Neutrophil (primary cell): Measurements from ENCODE around the gene RHBDD2.
"Not testable (repeated sequence)": the region's sequence is repeated elsewhere in the genome, so short reads cannot be mapped to it uniquely, and the experiment has no call there.

Experiments
- H3K27ac ChIP-seq: fragments of 200-600 bp; sonication (generic); 2 replicates; pipeline ENCODE4 v1.5.1; 2016; ENCODE audit warnings: mild to moderate bottlenecking, moderate library complexity
- H3K27me3 ChIP-seq: fragments of 200-600 bp; sonication (generic); 2 replicates; pipeline ENCODE4 v1.6.0; 2016; ENCODE audit warnings: mild to moderate bottlenecking
- H3K36me3 ChIP-seq: fragments of 200-600 bp; sonication (generic); 2 replicates; pipeline ENCODE4 v1.5.1; 2017
- H3K4me1 ChIP-seq, 2 experiments: fragments of 200-600 bp in 1 of 2; sonication (generic) in 1 of 2; 1 replicate in 1 of 2; 2 replicates in 1 of 2; pipeline versions ENCODE4 v1.5.1 to v1.6.1; 2013 to 2016; ENCODE audit warnings: low read depth in 1 of 2, low read length in 1 of 2, mild to moderate bottlenecking in 1 of 2, moderate library complexity in 1 of 2; ENCODE audit not compliant: control insufficient read depth in 1 of 2, insufficient read depth in 1 of 2
- H3K4me3 ChIP-seq, 2 experiments: fragments of 200-600 bp in 1 of 2; sonication (generic) in 1 of 2; 1 replicate in 1 of 2; 2 replicates in 1 of 2; pipeline ENCODE4 v1.5.1; 2013 to 2016; ENCODE audit warnings: low read depth in 1 of 2, low read length in 1 of 2, mild to moderate bottlenecking in 1 of 2, moderate library complexity in 1 of 2
- H3K9me3 ChIP-seq: fragments of 200-600 bp; sonication (generic); 2 replicates; pipeline ENCODE4 v1.5.1; 2016
- CTCF ChIP-seq: fragments of 200-600 bp; sonication (generic); IDR thresholded peaks from 2 replicates; pipeline ENCODE4 v1.5.1; 2016; ENCODE audit warnings: antibody characterized with exemption

Gene RHBDD2

GRCh38 chr7:75840029-75840428 is 38.8 kb upstream of the RHBDD2 start:
- H3K36me3 ChIP-seq: no peaks in the 10 kb centered on the region
- H3K9me3 ChIP-seq: no peaks in the 10 kb centered on the region
- no peak overlapping the region for H3K4me3 ChIP-seq
- no peak for TF ChIP-seq CTCF
- no peaks in the 10 kb centered on the region for H3K4me1 ChIP-seq
- no peak overlapping the region for H3K27ac ChIP-seq
- H3K27me3 ChIP-seq: no peaks in the 10 kb centered on the region

- no peaks in the 10 kb centered on the region for H3K4me1 ChIP-seq
- TF ChIP-seq CTCF: no peak
- H3K36me3 ChIP-seq: no peaks in the 10 kb centered on the region
- no peaks in the 10 kb centered on the region for H3K27me3 ChIP-seq
- H3K4me3 ChIP-seq: no peak overlapping the region
- H3K9me3 ChIP-seq: no peaks in the 10 kb centered on the region
- no peak overlapping the region for H3K27ac ChIP-seq
Measured at GRCh38 chr7:75842836-75843446, 35.9 kb upstream of the RHBDD2 start.

- no peaks in the 10 kb centered on the region for H3K4me1 ChIP-seq
- H3K27me3 ChIP-seq: no peaks in the 10 kb centered on the region
- no peaks in the 10 kb centered on the region for H3K9me3 ChIP-seq
- H3K36me3 ChIP-seq: no peaks in the 10 kb centered on the region
- no peak overlapping the region for H3K4me3 ChIP-seq
- TF ChIP-seq CTCF: no peak
- H3K27ac ChIP-seq: no peak overlapping the region
Measured at GRCh38 chr7:75843613-75844116, 35.2 kb upstream of the RHBDD2 start.

- Histone ChIP-seq H3K9me3 (no peaks in the 10 kb centered on the region), H3K36me3 (no peaks in the 10 kb centered on the region), H3K4me3 (no peak overlapping the region), H3K4me1 (no peaks in the 10 kb centered on the region), H3K27ac (no peak overlapping the region), H3K27me3 (no peaks in the 10 kb centered on the region)
- no peak for TF ChIP-seq CTCF
Measured at GRCh38 chr7:75844158-75844557, 34.7 kb upstream of the RHBDD2 start.

- not testable (repeated sequence) for H3K27me3 ChIP-seq, H3K27ac ChIP-seq, H3K36me3 ChIP-seq, H3K4me1 ChIP-seq, H3K4me3 ChIP-seq, H3K9me3 ChIP-seq
Measured at GRCh38 chr7:75845132-75845531, 33.7 kb upstream of the RHBDD2 start.

GRCh38 chr7:75847707-75848106 is 31.1 kb upstream of the RHBDD2 start:
- Histone ChIP-seq H3K4me1 (peaks cover 14 to 15% of the 10 kb centered on the region in 2 experiments), H3K27me3 (no peaks in the 10 kb centered on the region), H3K9me3 (no peaks in the 10 kb centered on the region), H3K36me3 (no peaks in the 10 kb centered on the region), H3K27ac (no peak overlapping the region), H3K4me3 (no peak overlapping the region)
- no peak for TF ChIP-seq CTCF
